22Rv1 (cell line): ENCODE results near the gene HDAC2.

Experiments used
- ZFX ChIP-seq: fragments of 450-650 bp; IDR thresholded peaks from 2 replicates; pipeline ENCODE4 v1.6.1; 2017; ENCODE audit warnings: antibody characterized with exemption, borderline replicate concordance
- TF ChIP-seq, protein P1 (sequence below): fragments of 450-650 bp; IDR thresholded peaks from 2 replicates; pipeline ENCODE4 v1.5.1; 2017; ENCODE audit warnings: mild to moderate bottlenecking

- TF ChIP-seq, protein P1, sequence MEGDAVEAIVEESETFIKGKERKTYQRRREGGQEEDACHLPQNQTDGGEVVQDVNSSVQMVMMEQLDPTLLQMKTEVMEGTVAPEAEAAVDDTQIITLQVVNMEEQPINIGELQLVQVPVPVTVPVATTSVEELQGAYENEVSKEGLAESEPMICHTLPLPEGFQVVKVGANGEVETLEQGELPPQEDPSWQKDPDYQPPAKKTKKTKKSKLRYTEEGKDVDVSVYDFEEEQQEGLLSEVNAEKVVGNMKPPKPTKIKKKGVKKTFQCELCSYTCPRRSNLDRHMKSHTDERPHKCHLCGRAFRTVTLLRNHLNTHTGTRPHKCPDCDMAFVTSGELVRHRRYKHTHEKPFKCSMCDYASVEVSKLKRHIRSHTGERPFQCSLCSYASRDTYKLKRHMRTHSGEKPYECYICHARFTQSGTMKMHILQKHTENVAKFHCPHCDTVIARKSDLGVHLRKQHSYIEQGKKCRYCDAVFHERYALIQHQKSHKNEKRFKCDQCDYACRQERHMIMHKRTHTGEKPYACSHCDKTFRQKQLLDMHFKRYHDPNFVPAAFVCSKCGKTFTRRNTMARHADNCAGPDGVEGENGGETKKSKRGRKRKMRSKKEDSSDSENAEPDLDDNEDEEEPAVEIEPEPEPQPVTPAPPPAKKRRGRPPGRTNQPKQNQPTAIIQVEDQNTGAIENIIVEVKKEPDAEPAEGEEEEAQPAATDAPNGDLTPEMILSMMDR, result no peak
- no peak for TF ChIP-seq ZFX
Measured at GRCh38 chr6:113949499-113949898, 21.4 kb downstream of the HDAC2 start.
